IMR-90 (cell line): Measurements from ENCODE around the gene FUT8. TPM values are rescaled to one million over a fixed set of nuclear protein-coding genes. Genes with fewer than 3 reads are reported as not detected.

Experiments used
- ATAC-seq: fragments of 200-7000 bp; cut with Tn5 transposase; 2 replicates; pipeline ENCODE4 v1.9.1; 2020; ENCODE audit warnings: low read depth, mild to moderate bottlenecking, moderate library complexity
- BruUV-seq: library from RNA; stranded (reverse); fragments of 400-500 nt; replicated peaks from 2 replicates; lab custom pipeline; 2021; lab: Mats Ljungman, UMichigan
- CTCF ChIA-PET: fragments of 300-600 bp; formaldehyde crosslinking; extraction: SDS; loops from one replicate; lab custom pipeline; 2021; ENCODE audit warnings: antibody characterized with exemption; lab: Yijun Ruan, JAX
- POLR2A ChIA-PET: fragments of 300-600 bp; sonication (Branson Sonifier 250); formaldehyde crosslinking; loops from one replicate; lab custom pipeline; 2022; ENCODE audit warnings: antibody characterized with exemption; ENCODE audit not compliant: unreplicated experiment; lab: Charles Lee
- DNase-seq: peaks from one replicate; pipeline ENCODE4 v3.0.0; 2013
- H2AFZ ChIP-seq: replicated peaks from 2 replicates; pipeline ENCODE3; 2013; ENCODE audit warnings: low read length, mild to moderate bottlenecking; ENCODE audit not compliant: poor library complexity
- H2AK5ac ChIP-seq: 2 replicates; pipeline ENCODE4 v1.6.1; 2013; ENCODE audit warnings: low read depth, low read length, inconsistent platforms
- H2AK9ac ChIP-seq: replicated peaks from 2 replicates; pipeline ENCODE3; 2013; ENCODE audit warnings: mild to moderate bottlenecking, low read depth, low read length, moderate library complexity; ENCODE audit not compliant: poor library complexity
- H2BK120ac ChIP-seq: 2 replicates; pipeline ENCODE4 v1.6.1; 2013; ENCODE audit warnings: low read depth, low read length, inconsistent platforms
- H2BK15ac ChIP-seq: 3 replicates; pipeline ENCODE4 v1.6.1; 2013; ENCODE audit warnings: low read depth, low read length, inconsistent platforms
- H2BK20ac ChIP-seq: 2 replicates; pipeline ENCODE4 v1.6.1; 2013; ENCODE audit warnings: low read depth, mild to moderate bottlenecking, inconsistent platforms, low read length, moderate library complexity
- H2BK5ac ChIP-seq: 2 replicates; pipeline ENCODE4 v1.6.1; 2013; ENCODE audit warnings: mild to moderate bottlenecking, low read depth, low read length, inconsistent platforms; ENCODE audit not compliant: poor library complexity, severe bottlenecking
- H3K14ac ChIP-seq: replicated peaks from 2 replicates; pipeline ENCODE4 v1.6.1; 2013; ENCODE audit warnings: low read depth, low read length, inconsistent platforms
- H3K18ac ChIP-seq: 2 replicates; pipeline ENCODE4 v1.6.1; 2013; ENCODE audit warnings: low read depth, low read length, control low read depth
- H3K23ac ChIP-seq: 2 replicates; pipeline ENCODE4 v1.6.1; 2013; ENCODE audit warnings: low read depth, low read length, inconsistent platforms
- H3K27ac ChIP-seq: 2 replicates; pipeline ENCODE4 v1.5.1; 2013; ENCODE audit warnings: mild to moderate bottlenecking, control low read depth, low read length; ENCODE audit not compliant: insufficient read depth
- H3K27me3 ChIP-seq: 2 replicates; pipeline ENCODE4 v1.6.1; 2013; ENCODE audit warnings: low read length; ENCODE audit not compliant: control insufficient read depth, insufficient read depth
- H3K36me3 ChIP-seq: 2 replicates; pipeline ENCODE4 v1.6.1; 2013; ENCODE audit warnings: low read length, mixed read lengths; ENCODE audit not compliant: control insufficient read depth, insufficient read depth
- H3K4ac ChIP-seq: 2 replicates; pipeline ENCODE4 v1.6.1; 2013; ENCODE audit warnings: low read depth, low read length, inconsistent platforms
- H3K4me1 ChIP-seq: 2 replicates; pipeline ENCODE4 v1.6.1; 2013; ENCODE audit warnings: low read length, mixed read lengths; ENCODE audit not compliant: control insufficient read depth, insufficient read depth
- H3K4me2 ChIP-seq: 2 replicates; pipeline ENCODE4 v1.6.1; 2013; ENCODE audit warnings: low read depth, mild to moderate bottlenecking, control low read depth, low read length, moderate library complexity
- H3K4me3 ChIP-seq: 2 replicates; pipeline ENCODE4 v1.5.1; 2013; ENCODE audit warnings: low read depth, mild to moderate bottlenecking, control low read depth, low read length, moderate library complexity; ENCODE audit not compliant: insufficient read depth
- H3K56ac ChIP-seq: 2 replicates; pipeline ENCODE4 v1.6.1; 2013; ENCODE audit warnings: low read length, inconsistent platforms; ENCODE audit not compliant: insufficient read depth; ENCODE audit errors: extremely low read depth
- H3K79me1 ChIP-seq, 2 experiments: 2 replicates each; pipeline ENCODE4 v1.6.1; 2013; ENCODE audit warnings: low read length in 2 of 2, inconsistent platforms in 1 of 2, low read depth in 1 of 2
- H3K9ac ChIP-seq: 2 replicates; pipeline ENCODE4 v1.6.1; 2013; ENCODE audit warnings: low read depth, low read length, control low read depth
- H3K9me1 ChIP-seq: 2 replicates; pipeline ENCODE4 v1.6.1; 2013; ENCODE audit warnings: low read length, inconsistent platforms; ENCODE audit not compliant: insufficient read depth
- H3K9me3 ChIP-seq: 2 replicates; pipeline ENCODE4 v1.6.1; 2013; ENCODE audit warnings: low read length; ENCODE audit not compliant: control insufficient read depth, insufficient read depth
- H4K20me1 ChIP-seq: 2 replicates; pipeline ENCODE4 v1.6.1; 2013; ENCODE audit warnings: low read length, inconsistent platforms; ENCODE audit not compliant: insufficient read depth
- H4K5ac ChIP-seq: 2 replicates; pipeline ENCODE4 v1.6.1; 2013; ENCODE audit warnings: mild to moderate bottlenecking, low read depth, low read length, control low read depth
- H4K8ac ChIP-seq, 2 experiments: 2 replicates each; pipeline ENCODE4 v1.6.1; 2013; ENCODE audit warnings: low read depth in 2 of 2, low read length in 2 of 2, control low read depth in 1 of 2, inconsistent platforms in 1 of 2
- H4K91ac ChIP-seq: 2 replicates; pipeline ENCODE4 v1.6.1; 2013; ENCODE audit warnings: low read depth, low read length, inconsistent platforms; ENCODE audit not compliant: insufficient read depth
- CEBPB ChIP-seq: IDR thresholded peaks from 2 replicates; pipeline ENCODE4 v1.6.1; 2012; ENCODE audit warnings: low read depth, low read length, improper control_type of control experiment
- dilution Hi-C: fragments of 300-500 bp; cut with HindIII; formaldehyde crosslinking; loops from one replicate; pipeline ENCODE4 v1.14.3; 2018; ENCODE audit warnings: low sequenced_read_pairs; ENCODE audit not compliant: unreplicated experiment
- in situ Hi-C: fragments of 300-500 bp; cut with MboI; formaldehyde crosslinking; loops from 3 replicates; pipeline ENCODE4 v1.14.3; 2019; ENCODE audit warnings: low sequenced_read_pairs, inconsistent platforms, mixed read lengths
- intact Hi-C: fragments of 100-400 bp; cut with micrococcal nuclease; formaldehyde crosslinking; loops from 2 replicates; pipeline ENCODE4 v1.10.0; 2022
- polyA plus RNA-seq, 3 experiments: library from polyadenylated mRNA; depleted of rRNA; stranded (reverse); fragments of >200 nt; gene quantifications; 2 replicates each; pipeline ENCODE4 v1.2.3, GENCODE V29; 2012; ENCODE audit warnings: low replicate concordance in 1 of 3
- total RNA-seq: library from RNA; depleted of rRNA; stranded (reverse); fragments of >200 nt; gene quantifications from 2 replicates; pipeline ENCODE4 v1.2.3, GENCODE V29; 2012

The FUT8 gene
- total and polyA plus RNA-seq, 2 of the 4 experiments (the other 2 are of a cell fraction): 15.6 to 72.9 TPM

GRCh38 chr14:65501328-65501727 is 88.8 kb downstream of the FUT8 start:
- H2BK120ac ChIP-seq: no peak overlapping the region
- no peak for TF ChIP-seq CEBPB
- no peaks in the 10 kb centered on the region for H3K9me3 ChIP-seq
- H4K20me1 ChIP-seq: no peaks in the 10 kb centered on the region
- intact Hi-C loops (no loop called here), dilution Hi-C loops (no loop called here), in situ Hi-C loops (no loop called here)
- no TSS peak for BruUV-seq
- no peak overlapping the region for H3K18ac ChIP-seq
- H3K27ac ChIP-seq: no peak overlapping the region
- no peak overlapping the region for H4K5ac ChIP-seq
- peaks cover 15 to 16% of the 10 kb centered on the region in 2 experiments for H3K79me1 ChIP-seq
- no peak overlapping the region for H3K9ac ChIP-seq
- H3K4me1 ChIP-seq: no peaks in the 10 kb centered on the region
- no peak overlapping the region for H2BK5ac ChIP-seq
- H3K4me3 ChIP-seq: no peak overlapping the region
- H2AK9ac ChIP-seq: no peak overlapping the region
- H3K27me3 ChIP-seq: no peaks in the 10 kb centered on the region
- H3K14ac ChIP-seq: no peak overlapping the region
- no peak overlapping the region for H4K8ac ChIP-seq
- no peak overlapping the region for H3K4me2 ChIP-seq
- ATAC-seq (no peak), DNase-seq (no peak)
- H3K36me3 ChIP-seq: no peaks in the 10 kb centered on the region
- ChIA-PET CTCF (interaction anchor here (1.1 kb wide), 1 partner anchor 48 kb away, joined by 3 read pairs; no protein-coding TSS in a partner anchor), POLR2A (interaction anchor here (0.7 kb wide), 1 partner anchor 52 kb away, joined by 3 read pairs; no protein-coding TSS in a partner anchor)
- no peak overlapping the region for H2AK5ac ChIP-seq
- no peak overlapping the region for H2AFZ ChIP-seq
- H3K4ac ChIP-seq: no peak overlapping the region
- H3K23ac ChIP-seq: no peak overlapping the region
- no peak overlapping the region for H4K91ac ChIP-seq
- H3K9me1 ChIP-seq: no peaks in the 10 kb centered on the region
- no peak overlapping the region for H3K56ac ChIP-seq
- H2BK15ac ChIP-seq: no peak overlapping the region
- H2BK20ac ChIP-seq: no peak overlapping the region
